HepG2 (cell line): Measurements from ENCODE around the gene AP3B1. TPM values are rescaled to one million over a fixed set of nuclear protein-coding genes. Genes with fewer than 3 reads are reported as not detected.

Experiments
- ATAC-seq: fragments of 200-7000 bp; cut with Tn5 transposase; 3 replicates; pipeline ENCODE4 v1.9.1; 2020; ENCODE audit warnings: mild to moderate bottlenecking, moderate library complexity
- BruUV-seq: library from RNA; stranded (reverse); fragments of 400-500 nt; replicated peaks from 2 replicates; lab custom pipeline; 2021; lab: Mats Ljungman, UMichigan
- CTCF ChIA-PET: fragments of 300-600 bp; formaldehyde crosslinking; extraction: SDS; loops from one replicate; lab custom pipeline; 2021; ENCODE audit warnings: low total read pairs, inconsistent platforms, low intra/inter-chr PET ratio; lab: Yijun Ruan, JAX
- POLR2A ChIA-PET: fragments of 350-600 bp; sonication (Branson Sonifier 250); formaldehyde crosslinking; loops from one replicate; lab custom pipeline; 2020; ENCODE audit warnings: antibody characterized with exemption, inconsistent platforms; lab: Yijun Ruan, JAX
- DNase-seq: peaks from one replicate; pipeline ENCODE4 v3.0.0-alpha.2; 2015; ENCODE audit warnings: low spot score
- FAIRE-seq: peaks from 3 replicates; lab custom pipeline; 2011; peaks lifted over from hg19 to GRCh38; lab: Jason Lieb, UNC
- H2AFZ ChIP-seq: one replicate; pipeline ENCODE4 v1.6.1; 2011; ENCODE audit warnings: low read length, inconsistent platforms
- H3K27ac ChIP-seq: fragments of 300-600 bp; 3 replicates; pipeline ENCODE4 v1.8.0; 2011; ENCODE audit warnings: mixed run types, mild to moderate bottlenecking, mixed read lengths, low read length, inconsistent platforms; ENCODE audit not compliant: insufficient read depth; ENCODE audit errors: extremely low read length
- H3K27me3 ChIP-seq, 2 experiments: fragments of 200-600 bp in 1 of 2; 2 replicates in 1 of 2; 3 replicates in 1 of 2; pipeline versions ENCODE4 v1.6.0 to v1.8.0; 2011; ENCODE audit warnings: low read length in 2 of 2, mild to moderate bottlenecking in 2 of 2, moderate library complexity in 2 of 2, inconsistent platforms in 1 of 2; ENCODE audit not compliant: insufficient read depth in 2 of 2, control insufficient read depth in 1 of 2
- H3K36me3 ChIP-seq, 2 experiments: fragments of 200-600 bp in 1 of 2; replicated peaks in 1 of 2; 2 replicates in 1 of 2; 3 replicates in 1 of 2; pipeline versions ENCODE4 v1.5.1 to v1.8.0; 2011; ENCODE audit warnings: low read length in 2 of 2, inconsistent platforms in 1 of 2; ENCODE audit not compliant: insufficient read depth in 2 of 2, control insufficient read depth in 1 of 2
- H3K4me1 ChIP-seq: 2 replicates; pipeline ENCODE4 v1.5.1; 2012; ENCODE audit warnings: low read length, inconsistent platforms; ENCODE audit not compliant: insufficient read depth
- H3K4me2 ChIP-seq: 2 replicates; pipeline ENCODE4 v1.6.0; 2011; ENCODE audit warnings: low read depth, low read length, inconsistent platforms
- H3K4me3 ChIP-seq, 3 experiments: fragments of 200-600 bp in 1 of 3; sonication (generic), shearing (Covaris generic) in 1 of 3; replicated peaks in 1 of 3; 2 replicates each; pipeline ENCODE4 v1.5.1; 2011 to 2016; ENCODE audit warnings: low read length in 3 of 3, inconsistent platforms in 2 of 3, low read depth in 2 of 3, mild to moderate bottlenecking in 2 of 3, control low read depth in 1 of 3, mixed read lengths in 1 of 3; ENCODE audit not compliant: insufficient read depth in 1 of 3
- H3K79me2 ChIP-seq: one replicate; pipeline ENCODE4 v1.6.1; 2011; ENCODE audit warnings: low read length, inconsistent platforms; ENCODE audit not compliant: insufficient read depth
- H3K9ac ChIP-seq: 2 replicates; pipeline ENCODE4 v1.6.0; 2011; ENCODE audit warnings: mild to moderate bottlenecking, low read depth, low read length, inconsistent platforms; ENCODE audit not compliant: insufficient read depth
- H3K9me3 ChIP-seq: 2 replicates; pipeline ENCODE4 v1.5.1; 2012; ENCODE audit warnings: mild to moderate bottlenecking, low read length
- H4K20me1 ChIP-seq: 2 replicates; pipeline ENCODE4 v1.6.0; 2011; ENCODE audit warnings: inconsistent platforms, mild to moderate bottlenecking, low read length, moderate library complexity; ENCODE audit not compliant: insufficient read depth
- ARNTL ChIP-seq: sonication (generic); formaldehyde crosslinking; IDR thresholded peaks from 2 replicates; pipeline ENCODE4 v1.4.0; 2020; ENCODE audit warnings: mild to moderate bottlenecking, missing genetic modification reagents
- CCAR2 ChIP-seq: fragments of 200-400 bp; formaldehyde crosslinking; optimal IDR thresholded peaks from 2 replicates; pipeline ENCODE3; 2018; ENCODE audit warnings: low read depth, mild to moderate bottlenecking, low read length, moderate library complexity
- CEBPB ChIP-seq: IDR thresholded peaks from 2 replicates; pipeline ENCODE4 v1.6.1; 2011; ENCODE audit warnings: low read depth, low read length, improper control_type of control experiment, borderline replicate concordance
- HNRNPLL ChIP-seq: fragments of 200-400 bp; formaldehyde crosslinking; IDR thresholded peaks from 2 replicates; pipeline ENCODE4 v1.6.1; 2017; ENCODE audit warnings: mild to moderate bottlenecking, low read depth, low read length; ENCODE audit not compliant: poor library complexity, severe bottlenecking
- MAX ChIP-seq: IDR thresholded peaks from 2 replicates; pipeline ENCODE4 v1.6.1; 2012; ENCODE audit warnings: inconsistent platforms
- MIXL1 ChIP-seq: IDR thresholded peaks from 2 replicates; pipeline ENCODE4 v1.6.1; 2016
- SRSF1 ChIP-seq: fragments of 200-400 bp; formaldehyde crosslinking; optimal IDR thresholded peaks from 2 replicates; pipeline ENCODE3; 2017; ENCODE audit warnings: mild to moderate bottlenecking, low read depth, low read length, moderate library complexity
- TAF15 ChIP-seq: fragments of 200-400 bp; formaldehyde crosslinking; IDR thresholded peaks from one replicate; pipeline ENCODE4 v1.6.1; 2018; ENCODE audit warnings: mild to moderate bottlenecking, low read depth, low read length; ENCODE audit not compliant: poor library complexity, severe bottlenecking
- ZBED4 ChIP-seq: sonication (generic); formaldehyde crosslinking; IDR thresholded peaks from 2 replicates; pipeline ENCODE4 v1.4.0; 2020; ENCODE audit warnings: missing genetic modification reagents, borderline replicate concordance
- ZNF264 ChIP-seq: sonication (generic); formaldehyde crosslinking; IDR thresholded peaks from 2 replicates; pipeline ENCODE4 v1.4.0; 2020; ENCODE audit warnings: missing genetic modification reagents
- ZNF674 ChIP-seq: sonication (generic); formaldehyde crosslinking; IDR thresholded peaks from 2 replicates; pipeline ENCODE4 v1.5.0; 2020; ENCODE audit warnings: low read depth, mild to moderate bottlenecking, missing genetic modification reagents
- ZNF678 ChIP-seq: sonication (generic); formaldehyde crosslinking; IDR thresholded peaks from 2 replicates; pipeline ENCODE4 v1.4.0; 2020; ENCODE audit warnings: mild to moderate bottlenecking, missing genetic modification reagents
- ZNF800 ChIP-seq: sonication (generic); formaldehyde crosslinking; IDR thresholded peaks from 2 replicates; pipeline ENCODE4 v1.4.0; 2020; ENCODE audit warnings: missing genetic modification reagents
- WGBS: methylation state at CpG from one replicate; pipeline ENCODE4 v1.1.6; 2017; ENCODE audit warnings: low lambda C conversion rate; 5-methylcytosine and 5-hydroxymethylcytosine counted together
- in situ Hi-C: cut with HindIII; loops from 2 replicates; pipeline ENCODE4 v1.10.0; 2017; ENCODE audit warnings: low pct_unique_long_range_greater_than_20kb; ENCODE audit not compliant: extremely low pct_ligation_motif_present
- intact Hi-C: fragments of 100-400 bp; cut with micrococcal nuclease; formaldehyde crosslinking; loops from one replicate; pipeline ENCODE4 v1.10.0; 2022; ENCODE audit not compliant: unreplicated experiment
- polyA plus RNA-seq, 8 experiments: library from polyadenylated mRNA; depleted of rRNA in 3 of 8; stranded (reverse) in 7 of 8; unstranded in 1 of 8; fragments of >200 nt; fragmentation: Illumina TruSeq in 4 of 8; extraction: Trizol in 4 of 8; gene quantifications; 2 replicates each; pipeline versions ENCODE4 v1.2.1 to v1.2.3, GENCODE V29; 2011 to 2016; ENCODE audit warnings: low read depth in 4 of 8, missing spikeins in 1 of 8, mixed read lengths in 1 of 8; ENCODE audit not compliant: insufficient read depth in 1 of 8
- total RNA-seq, 5 experiments: library from RNA; depleted of rRNA; stranded (reverse); fragments of >200 nt; fragmentation: Illumina TruSeq; extraction: Trizol; gene quantifications; 2 replicates each; pipeline ENCODE4 v1.2.3, GENCODE V29; 2016; ENCODE audit warnings: low read depth in 1 of 5

Gene AP3B1
- total and polyA plus RNA-seq, 2 of the 13 experiments (the other 11 are each of a cell fraction or from before 2014, with no cell fraction given): 37.7 to 51.2 TPM

- H3K79me2 ChIP-seq: no peaks in the 10 kb centered on the region
- BruUV-seq: no TSS peak
- H3K36me3 ChIP-seq: 0 out of 5 replicates have a peak, but pooled peaks cover 0 to 2% of the 10 kb centered on the region in 2 experiments
- H3K27me3 ChIP-seq: no peaks in the 10 kb centered on the region
- ChIA-PET CTCF (no interaction called here), POLR2A (no interaction called here)
- no peak for TF ChIP-seq ZBED4 (CRISPR knock-in tag)
- no peak for TF ChIP-seq TAF15
- TF ChIP-seq ZNF678 (CRISPR knock-in tag): no peak
- TF ChIP-seq MAX: no peak
- TF ChIP-seq CEBPB: no peak
- no peak for TF ChIP-seq ARNTL (CRISPR knock-in tag)
- no peak for TF ChIP-seq MIXL1
- no peak for TF ChIP-seq SRSF1
- no peak for TF ChIP-seq ZNF674 (CRISPR knock-in tag)
- TF ChIP-seq ZNF264 (CRISPR knock-in tag): no peak
- TF ChIP-seq ZNF800 (CRISPR knock-in tag): no peak
- no peak for TF ChIP-seq HNRNPLL
- no peak for TF ChIP-seq CCAR2
- TF ChIP-seq, all 625 proteins: peak for 0
- no peak for ATAC-seq
- intact Hi-C loops (no loop called here), in situ Hi-C loops (no loop called here)
- DNase-seq: no peak
- Histone ChIP-seq H3K4me3 (no peak overlapping the region), H3K27ac (no peak overlapping the region), H3K9ac (no peak overlapping the region), H2AFZ (no peak overlapping the region), H4K20me1 (no peaks in the 10 kb centered on the region), H3K4me1 (no peaks in the 10 kb centered on the region), H3K9me3 (no peaks in the 10 kb centered on the region), H3K4me2 (no peak overlapping the region)
- FAIRE-seq: no peak
- WGBS: 95% methylated on average over 2 of the region's 2 CpGs
These were observed 235.9 kb downstream of the AP3B1 start for GRCh38 chr5:78058625-78059024.
